Fibroblast of lung (primary cell): ENCODE measurements around the gene JOSD2.

ENCODE experiments used
- CTCF ChIP-seq, 2 donors: IDR thresholded peaks in 1 of 2; conservative IDR thresholded peaks in 1 of 2; 1 replicate in 1 of 2; 2 replicates in 1 of 2; pipeline ENCODE4 v1.5.1; 2011 to 2012; ENCODE audit warnings: low read length in 2 of 2, control low read depth in 1 of 2, inconsistent platforms in 1 of 2, low read depth in 1 of 2, mild to moderate bottlenecking in 1 of 2
- EZH2 ChIP-seq: IDR thresholded peaks from 2 replicates; pipeline ENCODE4 v1.5.1; 2012; ENCODE audit warnings: low read length, control low read depth, mild to moderate bottlenecking; ENCODE audit errors: missing control alignments

GRCh38 chr19:50515168-50515561, 4.2 kb upstream of the JOSD2 start:
- TF ChIP-seq CTCF (conservative IDR thresholded peaks at IDR 0.05 in 1 of 2, IDR thresholded peaks at IDR 0.05 in 1 of 2; ENCODE audit: low read depth in 1 of 2, low read length in 2 of 2) (no peak), EZH2 (no peak)
